Bronchial epithelial cell (primary cell): ENCODE results near the gene SYCP2. TPM values are rescaled to one million over a fixed set of nuclear protein-coding genes. Genes with fewer than 3 reads are reported as not detected.

ENCODE experiments used
- DNase-seq: peaks from one replicate; pipeline ENCODE4 v3.0.0-alpha.2; 2010; ENCODE audit warnings: low read depth
- FAIRE-seq: peaks from 2 replicates; lab custom pipeline; 2011; peaks lifted over from hg19 to GRCh38; lab: Jason Lieb, UNC
- H3K27me3 ChIP-seq: 2 replicates; pipeline ENCODE4 v1.5.1; 2011; ENCODE audit warnings: low read length; ENCODE audit not compliant: control insufficient read depth, insufficient read depth
- H3K36me3 ChIP-seq: 2 replicates; pipeline ENCODE4 v1.5.1; 2011; ENCODE audit warnings: low read length; ENCODE audit not compliant: control insufficient read depth, insufficient read depth
- H3K4me3 ChIP-seq: 2 replicates; pipeline ENCODE4 v1.5.1; 2011; ENCODE audit warnings: mild to moderate bottlenecking, low read depth, low read length, control low read depth
- total RNA-seq: library from RNA; depleted of rRNA; stranded (reverse); fragments of >200 nt; gene quantifications from 2 replicates; pipeline ENCODE4 v1.2.1, GENCODE V29; 2014
- TF ChIP-seq, protein P1 (sequence below): IDR thresholded peaks from 2 replicates; pipeline ENCODE4 v1.5.1; 2011; ENCODE audit warnings: mild to moderate bottlenecking, moderate library complexity, low read length, control low read depth, inconsistent platforms; ENCODE audit not compliant: insufficient read depth, severe bottlenecking

The SYCP2 gene
- total RNA-seq, 1 donor from 2014 or later: 0.26 TPM

DNA sequence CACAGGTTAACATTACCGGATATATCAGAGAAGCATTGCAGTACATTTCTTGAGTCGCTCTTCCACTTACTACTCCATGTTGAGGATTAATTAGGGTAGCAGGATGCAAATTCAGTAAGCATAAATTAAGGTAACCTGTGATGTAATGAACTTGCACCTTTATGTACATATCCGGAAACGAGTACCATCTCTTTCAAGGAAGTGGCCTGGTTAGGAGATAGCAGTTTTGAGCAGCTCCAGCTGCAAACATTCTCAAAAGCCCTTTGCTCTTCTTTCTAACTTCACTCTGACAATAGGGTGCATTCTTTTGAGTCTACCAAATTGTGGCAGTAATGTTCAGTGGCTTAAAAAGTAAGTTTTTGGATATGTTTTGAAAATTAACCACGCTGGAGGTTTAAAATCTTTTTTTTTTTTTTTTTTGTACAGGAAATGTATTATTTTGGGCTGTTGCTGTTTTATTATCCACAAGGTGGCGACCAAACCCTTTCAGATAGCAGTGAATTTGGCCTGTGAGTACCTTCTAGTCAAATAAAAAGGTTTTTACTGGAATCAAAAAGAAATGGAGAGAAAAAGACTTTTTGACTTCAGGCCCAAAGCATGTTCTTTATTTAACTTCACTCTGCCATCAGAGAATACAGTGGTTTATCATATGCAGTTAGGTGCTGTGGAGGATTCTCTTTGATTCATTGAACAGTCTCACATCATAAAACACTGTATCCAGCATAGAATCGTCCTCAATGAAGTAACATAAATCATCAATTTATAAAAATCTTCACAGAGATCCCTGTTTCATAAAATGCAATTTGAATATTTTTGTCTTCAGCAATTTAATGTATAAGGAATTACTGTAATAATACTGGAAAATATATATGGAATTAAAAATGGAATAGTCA, 15.6 kb upstream of the SYCP2 start:
- Histone ChIP-seq H3K36me3 (no peaks in the 10 kb centered on the region), H3K27me3 (no peaks in the 10 kb centered on the region), H3K4me3 (no peak overlapping the region)
- TF ChIP-seq, protein P1, sequence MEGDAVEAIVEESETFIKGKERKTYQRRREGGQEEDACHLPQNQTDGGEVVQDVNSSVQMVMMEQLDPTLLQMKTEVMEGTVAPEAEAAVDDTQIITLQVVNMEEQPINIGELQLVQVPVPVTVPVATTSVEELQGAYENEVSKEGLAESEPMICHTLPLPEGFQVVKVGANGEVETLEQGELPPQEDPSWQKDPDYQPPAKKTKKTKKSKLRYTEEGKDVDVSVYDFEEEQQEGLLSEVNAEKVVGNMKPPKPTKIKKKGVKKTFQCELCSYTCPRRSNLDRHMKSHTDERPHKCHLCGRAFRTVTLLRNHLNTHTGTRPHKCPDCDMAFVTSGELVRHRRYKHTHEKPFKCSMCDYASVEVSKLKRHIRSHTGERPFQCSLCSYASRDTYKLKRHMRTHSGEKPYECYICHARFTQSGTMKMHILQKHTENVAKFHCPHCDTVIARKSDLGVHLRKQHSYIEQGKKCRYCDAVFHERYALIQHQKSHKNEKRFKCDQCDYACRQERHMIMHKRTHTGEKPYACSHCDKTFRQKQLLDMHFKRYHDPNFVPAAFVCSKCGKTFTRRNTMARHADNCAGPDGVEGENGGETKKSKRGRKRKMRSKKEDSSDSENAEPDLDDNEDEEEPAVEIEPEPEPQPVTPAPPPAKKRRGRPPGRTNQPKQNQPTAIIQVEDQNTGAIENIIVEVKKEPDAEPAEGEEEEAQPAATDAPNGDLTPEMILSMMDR: peak; percentile 52
- FAIRE-seq: no peak
- DNase-seq: peak; percentile 62

DNA sequence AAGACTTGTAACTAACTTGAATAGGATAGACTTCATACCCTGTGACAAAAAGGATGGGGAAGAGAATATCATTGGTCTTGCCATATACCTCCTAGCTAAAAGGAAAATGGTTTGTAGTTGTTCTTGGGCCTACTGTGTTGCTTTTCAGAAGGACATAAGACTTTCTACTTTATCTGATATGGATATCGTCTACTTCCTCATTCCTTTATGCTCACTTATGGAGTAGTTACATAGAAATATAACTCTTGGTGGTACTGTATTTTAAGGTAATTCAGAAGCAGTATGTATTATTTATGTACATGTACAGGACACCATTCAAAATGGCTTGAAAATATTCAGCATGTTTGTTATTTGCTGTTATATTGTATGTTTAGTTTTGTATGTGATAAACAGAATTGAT, 14.8 kb upstream of the SYCP2 start:
- DNase-seq: no peak
- Histone ChIP-seq H3K4me3 (no peak overlapping the region), H3K36me3 (no peaks in the 10 kb centered on the region), H3K27me3 (no peaks in the 10 kb centered on the region)
- TF ChIP-seq, protein P1: no peak
- FAIRE-seq: no peak

DNA sequence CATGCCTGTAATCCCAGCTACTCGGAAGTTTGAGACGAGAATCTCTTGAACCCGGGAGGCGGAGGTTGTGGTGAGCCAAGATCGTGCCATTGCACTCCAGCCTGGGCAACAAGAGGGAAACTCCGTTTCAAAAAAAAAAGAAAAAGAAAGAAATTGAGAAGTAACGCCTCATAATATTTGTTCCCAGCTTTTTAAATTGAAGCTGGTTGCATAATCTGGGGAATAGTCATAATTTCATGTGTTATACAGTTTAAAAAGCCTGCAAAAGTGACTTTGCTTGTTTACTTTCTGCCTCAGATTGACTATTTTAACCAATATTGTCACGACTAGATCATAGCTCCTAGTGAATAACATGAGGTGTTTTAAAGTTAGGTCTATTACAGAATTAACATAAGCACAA, 13.9 kb upstream of the SYCP2 start:
- Histone ChIP-seq H3K36me3 (no peaks in the 10 kb centered on the region), H3K4me3 (no peak overlapping the region), H3K27me3 (no peaks in the 10 kb centered on the region)
- DNase-seq (no peak), FAIRE-seq (no peak)
- TF ChIP-seq, protein P1: no peak

DNA sequence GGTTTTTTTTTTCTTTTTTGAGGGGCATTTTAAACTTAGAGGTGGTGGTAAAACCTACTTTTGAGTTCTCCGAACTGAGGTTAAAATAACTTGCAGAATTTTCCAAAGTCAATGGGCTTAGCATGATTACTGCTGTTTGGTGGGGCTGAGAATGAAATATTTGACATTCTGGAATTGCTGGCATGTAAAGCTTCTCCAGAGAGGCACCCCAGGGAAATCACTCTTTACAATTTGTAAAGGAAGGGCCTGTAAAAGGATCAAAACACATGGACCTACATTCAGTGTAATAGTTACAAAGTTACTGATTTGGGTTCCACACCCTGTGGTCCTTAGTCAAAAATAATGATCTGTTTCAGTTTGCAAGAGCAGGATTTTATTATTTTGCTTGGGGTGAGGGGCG, 12.3 kb upstream of the SYCP2 start:
- no peak for FAIRE-seq
- Histone ChIP-seq H3K36me3 (no peaks in the 10 kb centered on the region), H3K27me3 (no peaks in the 10 kb centered on the region), H3K4me3 (no peak overlapping the region)
- no peak for DNase-seq
- TF ChIP-seq, protein P1: no peak

DNA sequence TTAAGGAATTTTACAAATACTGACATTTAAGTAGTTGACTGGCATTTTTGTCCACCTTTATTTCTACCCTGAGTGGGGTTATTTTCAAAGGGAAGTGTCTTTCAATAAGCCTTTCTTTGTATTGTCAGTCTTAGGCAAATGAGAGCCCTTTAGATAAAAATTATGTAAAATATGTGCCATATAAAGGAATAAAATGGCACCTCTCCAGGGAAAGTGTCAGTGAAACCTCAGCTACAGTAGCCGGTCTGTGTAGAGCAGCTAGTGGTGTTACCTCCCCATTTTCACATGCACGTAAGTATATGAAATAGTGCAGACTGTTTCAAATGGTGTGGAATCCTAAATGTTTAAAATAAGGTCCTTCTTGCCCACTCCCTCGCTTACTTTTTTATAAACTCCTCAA, 11.7 kb upstream of the SYCP2 start:
- Histone ChIP-seq H3K27me3 (no peaks in the 10 kb centered on the region), H3K36me3 (no peaks in the 10 kb centered on the region), H3K4me3 (no peak overlapping the region)
- TF ChIP-seq, protein P1: no peak
- no peak for DNase-seq
- FAIRE-seq: no peak
